ENCODE data around the gene DDX42.

GRCh38 chr17:63768433-63768832 lies 5.5 kb upstream of the DDX42 start:
- no peak for TF ChIP-seq POLR2AphosphoS5 (IDR thresholded peaks at IDR 0.05)
- TF ChIP-seq CTCF (IDR thresholded peaks at IDR 0.05) = no peak
- no peak for TF ChIP-seq POLR2A (IDR thresholded peaks at IDR 0.05)
- TF ChIP-seq EP300 (IDR thresholded peaks at IDR 0.05) = no peak

Measured in suprapubic skin (tissue), 4 donors.